ENCODE measurements around the gene FAM210A. TPM values are rescaled to one million over a fixed set of nuclear protein-coding genes. Genes with fewer than 3 reads are reported as not detected.

The FAM210A gene
- total RNA-seq, 1 experiment from 2014 or later, result 52.7 TPM

- POLR2A ChIA-PET (ENCODE audit: unreplicated experiment), result no interaction called here
- BruUV-seq (replicated peaks), result no TSS peak
Observed at GRCh38 chr18:13622751-13623150, 103.6 kb downstream of the FAM210A start.

GRCh38 chr18:13621886-13622619 lies 104.3 kb downstream of the FAM210A start:
- Histone ChIP-seq H4K20me1 (ENCODE audit: low read length) (no peaks in the 10 kb centered on the region), H3K27me3 (ENCODE audit: low read length) (peaks cover 78% of the 10 kb centered on the region), H3K9me3 (ENCODE audit: low read length) (no peaks in the 10 kb centered on the region), H3K9me2 (replicated peaks; ENCODE audit: low read length) (no peaks in the 10 kb centered on the region), H3K79me2 (ENCODE audit: low read length) (no peaks in the 10 kb centered on the region), H3F3A (ENCODE audit: low read length, unreplicated experiment) (no peaks in the 10 kb centered on the region), H2AFZ (ENCODE audit: low read length) (no peak overlapping the region), H3K27ac (ENCODE audit: low read length) (no peak overlapping the region), H3K36me3 (ENCODE audit: low read depth, low read length) (no peaks in the 10 kb centered on the region), H3K4me2 (ENCODE audit: low read length) (no peak overlapping the region), H3K4me1 (ENCODE audit: insufficient read depth, low read length) (no peaks in the 10 kb centered on the region), H3K9ac (ENCODE audit: low read length) (no peak overlapping the region), H3K4me3 (ENCODE audit: low read length) (no peak overlapping the region)
- intact Hi-C loops (cut with micrococcal nuclease), result no loop called here
- POLR2A ChIA-PET (ENCODE audit: unreplicated experiment), result no interaction called here
- TF ChIP-seq EZH2phosphoT487 (IDR thresholded peaks at IDR 0.05; ENCODE audit: borderline replicate concordance, low read length) (no peak), CTCF (conservative IDR thresholded peaks at IDR 0.05; ENCODE audit: low read depth, low read length) (no peak), EZH2 (IDR thresholded peaks at IDR 0.05; ENCODE audit: low read length, unreplicated experiment) (no peak)
- ATAC-seq, result peak; percentile 60
- no TSS peak for BruUV-seq (replicated peaks)
- CTCF ChIA-PET, result no interaction called here
- peak; percentile 58 for DNase-seq

More at GRCh38 chr18:13622751-13623150, 103.6 kb downstream of the FAM210A start:
- Histone ChIP-seq H3K4me2 (ENCODE audit: low read length) (no peak overlapping the region), H3K27me3 (ENCODE audit: low read length) (peaks cover 80% of the 10 kb centered on the region), H3K4me1 (ENCODE audit: insufficient read depth, low read length) (no peaks in the 10 kb centered on the region), H3K79me2 (ENCODE audit: low read length) (no peaks in the 10 kb centered on the region), H3K9me2 (replicated peaks; ENCODE audit: low read length) (no peaks in the 10 kb centered on the region), H4K20me1 (ENCODE audit: low read length) (no peaks in the 10 kb centered on the region), H3K27ac (ENCODE audit: low read length) (no peak overlapping the region), H2AFZ (ENCODE audit: low read length) (no peak overlapping the region), H3K36me3 (ENCODE audit: low read depth, low read length) (no peaks in the 10 kb centered on the region), H3F3A (ENCODE audit: low read length, unreplicated experiment) (no peaks in the 10 kb centered on the region), H3K9ac (ENCODE audit: low read length) (no peak overlapping the region), H3K9me3 (ENCODE audit: low read length) (no peaks in the 10 kb centered on the region), H3K4me3 (ENCODE audit: low read length) (no peak overlapping the region)
- CTCF ChIA-PET, result no interaction called here
- intact Hi-C loops (cut with micrococcal nuclease), result no loop called here
- TF ChIP-seq CTCF (conservative IDR thresholded peaks at IDR 0.05; ENCODE audit: low read depth, low read length) (no peak), EZH2phosphoT487 (IDR thresholded peaks at IDR 0.05; ENCODE audit: borderline replicate concordance, low read length) (no peak), EZH2 (IDR thresholded peaks at IDR 0.05; ENCODE audit: low read length, unreplicated experiment) (no peak)
- ATAC-seq, result no peak
- DNase-seq, result no peak

- Histone ChIP-seq H4K20me1 (ENCODE audit: low read length) (no peaks in the 10 kb centered on the region), H2AFZ (ENCODE audit: low read length) (no peak overlapping the region), H3K27ac (ENCODE audit: low read length) (no peak overlapping the region), H3K4me3 (ENCODE audit: low read length) (no peak overlapping the region), H3K4me2 (ENCODE audit: low read length) (no peak overlapping the region), H3K79me2 (ENCODE audit: low read length) (no peaks in the 10 kb centered on the region), H3K9me3 (ENCODE audit: low read length) (no peaks in the 10 kb centered on the region), H3K9ac (ENCODE audit: low read length) (no peak overlapping the region), H3K9me2 (replicated peaks; ENCODE audit: low read length) (no peaks in the 10 kb centered on the region), H3F3A (ENCODE audit: low read length, unreplicated experiment) (no peaks in the 10 kb centered on the region), H3K36me3 (ENCODE audit: low read depth, low read length) (no peaks in the 10 kb centered on the region), H3K4me1 (ENCODE audit: insufficient read depth, low read length) (no peaks in the 10 kb centered on the region), H3K27me3 (ENCODE audit: low read length) (peaks cover 77% of the 10 kb centered on the region)
- CTCF ChIA-PET, result no interaction called here
- BruUV-seq (replicated peaks), result no TSS peak
- TF ChIP-seq CTCF (conservative IDR thresholded peaks at IDR 0.05; ENCODE audit: low read depth, low read length) (no peak), EZH2 (IDR thresholded peaks at IDR 0.05; ENCODE audit: low read length, unreplicated experiment) (no peak), EZH2phosphoT487 (IDR thresholded peaks at IDR 0.05; ENCODE audit: borderline replicate concordance, low read length) (no peak)
- DNase-seq (no peak), ATAC-seq (no peak)
- intact Hi-C loops (cut with micrococcal nuclease), result no loop called here
- POLR2A ChIA-PET (ENCODE audit: unreplicated experiment), result interaction anchor here (0.6 kb wide), 1 partner anchor 58 kb away, joined by 3 read pairs; no protein-coding TSS in a partner anchor
Observed at GRCh38 chr18:13621446-13621849, 104.9 kb downstream of the FAM210A start.
